Measurements from ENCODE around the gene SPANXB1. TPM values are rescaled to one million over a fixed set of nuclear protein-coding genes. Genes with fewer than 3 reads are reported as not detected.
"Not testable (repeated sequence)": the region's sequence is repeated elsewhere in the genome, so short reads cannot be mapped to it uniquely, and the experiment has no call there.

The SPANXB1 gene, protein sequence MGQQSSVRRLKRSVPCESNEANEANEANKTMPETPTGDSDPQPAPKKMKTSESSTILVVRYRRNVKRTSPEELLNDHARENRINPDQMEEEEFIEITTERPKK
- not detected for total RNA-seq

GRCh38 chrX:141002568-141002967 lies at the start of gene SPANXB1:
Gene SPANXB1 (plus strand): TSS chrX:141002594. CDS start chrX:141002694, 100 bp downstream.
- DNase-seq, result not testable (repeated sequence)

- DNase-seq, result no peak
These were observed 35.4 kb upstream of the SPANXB1 start for GRCh38 chrX:140967036-140967435.

DNA sequence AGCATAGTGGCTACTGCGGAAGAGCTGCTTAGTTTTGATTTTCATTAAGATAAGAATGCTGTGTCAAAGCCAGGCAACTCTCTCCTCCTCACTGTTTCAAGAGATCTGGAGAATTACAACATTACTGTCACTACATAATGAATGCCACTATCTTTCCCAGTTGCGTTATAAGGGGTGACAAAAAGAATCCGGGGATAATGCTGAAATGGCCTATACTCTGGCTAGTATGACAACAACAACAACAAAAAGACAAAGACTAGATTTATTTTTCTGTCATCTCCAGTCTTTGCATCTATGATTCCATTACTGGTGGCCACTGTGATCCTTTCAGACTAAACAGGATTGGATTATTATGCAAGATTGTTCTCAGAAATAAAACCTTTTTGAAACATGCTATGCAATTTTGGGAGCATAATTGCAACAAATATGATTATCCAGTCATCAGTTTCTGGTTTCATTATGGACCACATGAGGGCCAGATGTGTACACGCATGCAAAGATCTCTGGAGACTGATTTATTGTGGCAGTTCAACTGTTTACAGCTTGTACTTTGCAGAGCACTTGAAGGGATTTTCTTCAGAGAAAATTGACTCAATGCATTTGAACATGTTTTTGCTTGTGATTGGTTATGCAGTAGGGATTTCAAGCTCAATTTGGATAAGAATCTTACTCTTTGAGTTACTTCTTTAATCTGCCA lies 31.1 kb upstream of the SPANXB1 start:
- DNase-seq, result peak; percentile 63

DNA sequence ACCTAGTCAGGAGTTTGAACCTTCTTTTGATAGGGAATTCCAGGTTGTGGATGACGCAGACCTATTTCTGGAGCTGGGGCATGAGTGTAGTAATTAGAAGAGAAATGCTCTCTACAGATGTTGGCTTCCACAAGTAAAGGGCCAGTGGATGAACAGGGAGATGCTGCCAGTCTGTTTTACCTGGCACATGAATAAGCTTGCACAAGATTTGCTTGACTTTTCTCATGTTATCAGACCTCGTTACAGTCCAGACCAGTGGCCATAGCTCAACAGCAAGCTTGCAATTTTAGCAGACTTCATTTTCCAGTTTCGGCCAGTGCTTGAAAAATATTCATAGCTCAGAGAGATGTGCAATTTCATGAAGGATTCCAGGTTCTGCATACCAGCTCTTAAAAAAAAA lies 26.9 kb upstream of the SPANXB1 start:
- no peak for DNase-seq

- DNase-seq, result no peak
These were observed 22.1 kb upstream of the SPANXB1 start for GRCh38 chrX:140980271-140980670.

- DNase-seq, result no peak
These were observed 18.7 kb upstream of the SPANXB1 start for GRCh38 chrX:140983730-140984129.

- not testable (repeated sequence) for DNase-seq
These were observed 2.8 kb downstream of the SPANXB1 start for GRCh38 chrX:141005243-141005642.

- not testable (repeated sequence) for DNase-seq
These were observed 41.9 kb downstream of the SPANXB1 start for GRCh38 chrX:141044246-141044645.

- DNase-seq, result not testable (repeated sequence)
These were observed 47.5 kb downstream of the SPANXB1 start for GRCh38 chrX:141049878-141050277.

- DNase-seq, result not testable (repeated sequence)
These were observed 49.7 kb downstream of the SPANXB1 start for GRCh38 chrX:141052098-141052497.

Other genes with a start within 250 kb of the SPANXB1 start
- gene LDOC1, start 174.5 kb downstream of the SPANXB1 start, total RNA-seq, result 3.3 TPM
- gene SPANXC, start 239.9 kb downstream of the SPANXB1 start, total RNA-seq, result not detected

All from skin of body (tissue), 2 donors.